ENCODE data around the gene ELF2. TPM values are rescaled to one million over a fixed set of nuclear protein-coding genes. Genes with fewer than 3 reads are reported as not detected.

Gene ELF2
- total and polyA plus RNA-seq, 2 donors (not counting 1 experiment from before 2014, with no cell fraction given), result 25.1 to 97.5 TPM

DNA sequence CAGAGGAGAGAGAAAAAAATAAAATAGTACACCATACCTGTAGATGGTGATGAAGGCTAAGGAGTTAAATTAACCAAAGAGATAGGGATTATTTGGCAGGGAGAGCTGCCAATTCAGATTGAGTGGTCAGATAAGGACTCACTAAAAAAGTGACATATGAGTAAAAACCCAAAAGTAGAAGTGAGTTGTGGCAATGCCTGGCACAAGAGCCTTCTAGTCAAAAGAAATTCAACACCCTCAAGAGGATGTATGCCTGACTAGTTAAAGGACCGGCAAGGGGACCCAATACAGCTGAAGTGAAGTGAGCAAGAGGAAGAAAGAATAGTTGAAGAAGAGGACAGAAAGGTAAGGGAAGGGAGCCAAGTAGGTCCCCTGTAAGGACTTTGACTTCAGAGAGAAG is 34.9 kb downstream of the ELF2 start:
- Histone ChIP-seq H3K27ac (ENCODE audit: low read length in 2 of 2) (peak overlapping the region in 1 of 2 donors; percentile 60), H2AFZ (ENCODE audit: insufficient read depth, low read depth, low read length, poor library complexity, severe bottlenecking) (peak overlapping the region; percentile 10), H3K9ac (ENCODE audit: low read length) (peak overlapping the region; percentile 8), H3K27me3 (replicated peaks in 1 of 4; ENCODE audit: control extremely low read depth in 1 of 4, control insufficient read depth in 3 of 4, insufficient read depth in 4 of 4, low read length in 3 of 4) (no peaks in the 10 kb centered on the region), H3K79me2 (ENCODE audit: control insufficient read depth, insufficient read depth, low read length) (peaks cover 50% of the 10 kb centered on the region), H3K4me1 (ENCODE audit: control insufficient read depth in 2 of 2, insufficient read depth in 2 of 2, low read length in 2 of 2) (peaks cover 22 to 28% of the 10 kb centered on the region in 2 donors), H4K20me1 (ENCODE audit: control insufficient read depth, insufficient read depth, low read length, poor library complexity, severe bottlenecking) (no peaks in the 10 kb centered on the region), H3K9me3 (ENCODE audit: control extremely low read depth in 1 of 3, control insufficient read depth in 2 of 3, insufficient read depth in 1 of 3, low read length in 2 of 3) (peaks cover 0 to 6% (median 2%) of the 10 kb centered on the region in 3 donors), H3K4me3 (ENCODE audit: control extremely low read depth in 1 of 5, extremely low read depth in 1 of 5, insufficient read depth in 1 of 5, low read depth in 2 of 5, low read length in 4 of 5) (no peak overlapping the region), H3K4me2 (replicated peaks; ENCODE audit: low read depth, low read length, poor library complexity, severe bottlenecking) (peak overlapping the region; percentile 50), H3K36me3 (replicated peaks in 1 of 2; ENCODE audit: control extremely low read depth in 1 of 2, control insufficient read depth in 1 of 2, extremely low read depth in 1 of 2, insufficient read depth in 2 of 2, low read length in 1 of 2) (no peaks in the 10 kb centered on the region)
- Mint-ChIP-seq H3K9me3 (ENCODE audit: insufficient read depth) (peaks cover 4% of the 10 kb centered on the region), H3K27me3 (no peaks in the 10 kb centered on the region), H3K27ac (no peak overlapping the region), H3K4me1 (peaks cover 39% of the 10 kb centered on the region), H3K4me3 (peak overlapping the region; percentile 11)
- ATAC-seq (ENCODE audit: low read depth), result peak; percentile 76
- TF ChIP-seq EZH2 (IDR thresholded peaks at IDR 0.05; ENCODE audit: borderline replicate concordance, insufficient read depth, low read depth, low read length, poor library complexity, severe bottlenecking), result no peak
- TF ChIP-seq, protein P1, sequence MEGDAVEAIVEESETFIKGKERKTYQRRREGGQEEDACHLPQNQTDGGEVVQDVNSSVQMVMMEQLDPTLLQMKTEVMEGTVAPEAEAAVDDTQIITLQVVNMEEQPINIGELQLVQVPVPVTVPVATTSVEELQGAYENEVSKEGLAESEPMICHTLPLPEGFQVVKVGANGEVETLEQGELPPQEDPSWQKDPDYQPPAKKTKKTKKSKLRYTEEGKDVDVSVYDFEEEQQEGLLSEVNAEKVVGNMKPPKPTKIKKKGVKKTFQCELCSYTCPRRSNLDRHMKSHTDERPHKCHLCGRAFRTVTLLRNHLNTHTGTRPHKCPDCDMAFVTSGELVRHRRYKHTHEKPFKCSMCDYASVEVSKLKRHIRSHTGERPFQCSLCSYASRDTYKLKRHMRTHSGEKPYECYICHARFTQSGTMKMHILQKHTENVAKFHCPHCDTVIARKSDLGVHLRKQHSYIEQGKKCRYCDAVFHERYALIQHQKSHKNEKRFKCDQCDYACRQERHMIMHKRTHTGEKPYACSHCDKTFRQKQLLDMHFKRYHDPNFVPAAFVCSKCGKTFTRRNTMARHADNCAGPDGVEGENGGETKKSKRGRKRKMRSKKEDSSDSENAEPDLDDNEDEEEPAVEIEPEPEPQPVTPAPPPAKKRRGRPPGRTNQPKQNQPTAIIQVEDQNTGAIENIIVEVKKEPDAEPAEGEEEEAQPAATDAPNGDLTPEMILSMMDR (IDR thresholded peaks at IDR 0.05), result no peak
- ChIA-PET POLR2A (no interaction called here), CTCF (interaction anchor here (1.5 to 2.3 kb wide), 2 partner anchors 42 to 154 kb away, joined by 4 to 6 read pairs; no protein-coding TSS in a partner anchor)
- intact Hi-C loops (cut with micrococcal nuclease), result no loop called here
- WGBS (ENCODE audit: insufficient coverage), result 0% methylated on average over 1 of the region's 1 CpG
- DNase-seq, result peak; percentile 52

DNA sequence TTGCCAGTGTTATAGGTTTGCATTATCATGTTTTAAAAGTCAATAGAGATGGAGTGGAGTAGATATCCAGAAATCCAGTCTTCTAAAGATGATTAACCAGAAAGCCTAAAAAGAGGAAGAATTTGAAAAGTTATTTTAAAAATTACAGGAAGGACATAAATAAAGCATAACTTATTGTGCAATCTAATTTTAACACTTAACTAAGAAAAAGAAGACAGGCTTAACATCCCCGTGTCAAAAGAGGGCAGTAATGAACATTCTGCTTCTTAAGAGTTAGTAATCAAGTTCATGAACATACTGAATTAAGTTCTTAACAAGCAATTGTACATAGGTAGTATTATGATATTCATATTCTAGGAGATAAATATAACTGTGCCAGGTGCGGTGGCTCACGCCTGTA is 39.3 kb downstream of the ELF2 start:
- Mint-ChIP-seq H3K27me3 (no peaks in the 10 kb centered on the region), H3K4me3 (no peak overlapping the region), H3K9me3 (ENCODE audit: insufficient read depth) (no peaks in the 10 kb centered on the region), H3K27ac (no peak overlapping the region), H3K4me1 (peaks cover 15% of the 10 kb centered on the region)
- no peaks in the 10 kb centered on the region for H3K36me3 ChIP-seq (replicated peaks in 1 of 2; ENCODE audit: control extremely low read depth in 1 of 2, control insufficient read depth in 1 of 2, extremely low read depth in 1 of 2, insufficient read depth in 2 of 2, low read length in 1 of 2)
- DNase-seq (no peak), ATAC-seq (ENCODE audit: low read depth) (no peak)
- no peaks in the 10 kb centered on the region for H4K20me1 ChIP-seq (ENCODE audit: control insufficient read depth, insufficient read depth, low read length, poor library complexity, severe bottlenecking)
- H3K4me1 ChIP-seq (ENCODE audit: control insufficient read depth in 2 of 2, insufficient read depth in 2 of 2, low read length in 2 of 2), result peaks cover 16 to 17% of the 10 kb centered on the region in 2 donors
- H3K9me3 ChIP-seq (ENCODE audit: control extremely low read depth in 1 of 3, control insufficient read depth in 2 of 3, insufficient read depth in 1 of 3, low read length in 2 of 3), result no peaks in the 10 kb centered on the region
- no peak overlapping the region for H3K4me3 ChIP-seq (ENCODE audit: control extremely low read depth in 1 of 5, extremely low read depth in 1 of 5, insufficient read depth in 1 of 5, low read depth in 2 of 5, low read length in 4 of 5)
- H3K4me2 ChIP-seq (replicated peaks; ENCODE audit: low read depth, low read length, poor library complexity, severe bottlenecking), result no peak overlapping the region
- no CpG with 5 or more reads among the region's 3 CpGs for WGBS (ENCODE audit: insufficient coverage)
- H3K79me2 ChIP-seq (ENCODE audit: control insufficient read depth, insufficient read depth, low read length), result peaks cover 18% of the 10 kb centered on the region
- no peaks in the 10 kb centered on the region for H3K27me3 ChIP-seq (replicated peaks in 1 of 4; ENCODE audit: control extremely low read depth in 1 of 4, control insufficient read depth in 3 of 4, insufficient read depth in 4 of 4, low read length in 3 of 4)
- H2AFZ ChIP-seq (ENCODE audit: insufficient read depth, low read depth, low read length, poor library complexity, severe bottlenecking), result no peak overlapping the region
- H3K9ac ChIP-seq (ENCODE audit: low read length), result no peak overlapping the region
- ChIA-PET POLR2A (no interaction called here), CTCF (no interaction called here)
- no peak overlapping the region for H3K27ac ChIP-seq (ENCODE audit: low read length in 2 of 2)
- TF ChIP-seq, protein P1 (IDR thresholded peaks at IDR 0.05), result no peak
- TF ChIP-seq EZH2 (IDR thresholded peaks at IDR 0.05; ENCODE audit: borderline replicate concordance, insufficient read depth, low read depth, low read length, poor library complexity, severe bottlenecking), result no peak
- intact Hi-C loops (cut with micrococcal nuclease), result no loop called here
